BLaER1 treated with 17β-estradiol and CSF1 and Interleukin-3, amounts not matched to agents 10 nM and 100 nM (cell line): ENCODE data around the gene TDRD9.
"Not testable (repeated sequence)": the region's sequence is repeated elsewhere in the genome, so short reads cannot be mapped to it uniquely, and the experiment has no call there.

ENCODE experiments used
- H3K27ac ChIP-seq, 11 experiments: shearing (Covaris generic); formaldehyde crosslinking; 2 replicates each; pipeline ENCODE4 v1.8.1; 2022
- H3K27me3 ChIP-seq, 11 experiments: shearing (Covaris generic); formaldehyde crosslinking; 2 replicates each; pipeline ENCODE4 v1.8.1; 2022
- H3K36me3 ChIP-seq, 11 experiments: shearing (Covaris generic); formaldehyde crosslinking; 2 replicates each; pipeline ENCODE4 v1.8.1; 2022
- H3K4me1 ChIP-seq, 10 experiments: shearing (Covaris generic); formaldehyde crosslinking; 2 replicates each; pipeline ENCODE4 v1.8.1; 2022
- H3K4me2 ChIP-seq, 11 experiments: shearing (Covaris generic); formaldehyde crosslinking; 2 replicates each; pipeline ENCODE4 v1.8.1; 2022
- H3K4me3 ChIP-seq, 10 experiments: shearing (Covaris generic); formaldehyde crosslinking; 2 replicates each; pipeline ENCODE4 v1.8.1; 2022
- H3K9ac ChIP-seq, 11 experiments: shearing (Covaris generic); formaldehyde crosslinking; 2 replicates each; pipeline ENCODE4 v1.8.1; 2022
- H3K9me3 ChIP-seq, 11 experiments: shearing (Covaris generic); formaldehyde crosslinking; replicated peaks in 1 of 11; 2 replicates each; pipeline ENCODE4 v1.8.1; 2022
- H4K20me1 ChIP-seq, 11 experiments: shearing (Covaris generic); formaldehyde crosslinking; 2 replicates each; pipeline ENCODE4 v1.8.1; 2022
- Cebpa-rat ChIP-seq, 11 experiments: shearing (Covaris generic); IDR thresholded peaks; 2 replicates each; pipeline ENCODE4 v1.8.1; 2022

Gene TDRD9

DNA sequence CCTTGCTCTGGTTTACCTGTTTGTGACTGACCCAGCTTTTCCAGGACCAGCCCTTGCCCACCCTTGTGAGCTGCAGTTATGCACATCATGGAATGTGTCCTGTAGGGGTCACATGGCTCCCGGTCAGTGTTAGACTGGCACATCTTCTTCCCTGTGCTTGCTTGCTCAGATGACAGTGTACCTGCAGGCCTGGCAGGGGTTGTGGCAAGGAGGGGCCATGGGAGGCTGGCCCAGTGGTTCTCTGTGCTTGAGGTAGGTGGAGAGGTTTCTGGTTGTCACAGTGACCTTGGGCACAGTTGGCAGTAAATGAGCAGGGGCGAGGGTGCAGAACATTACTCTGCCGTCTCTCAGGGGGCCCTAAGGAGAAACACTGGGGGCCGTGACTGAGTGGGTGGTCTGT, 41.7 kb downstream of the TDRD9 start:
- H3K27me3 ChIP-seq, result no peaks in the 10 kb centered on the region
- H3K4me3 ChIP-seq, result no peak overlapping the region
- no peaks in the 10 kb centered on the region for H3K9me3 ChIP-seq
- no peak overlapping the region for H3K9ac ChIP-seq
- H3K4me1 ChIP-seq, result peaks cover 0 to 4% (median 0%) of the 10 kb centered on the region in 10 experiments; a peak in 1 of 20 replicates
- H3K4me2 ChIP-seq, result no peak overlapping the region
- no peak overlapping the region for H3K27ac ChIP-seq
- TF ChIP-seq Cebpa-rat (IDR thresholded peaks at IDR 0.05), result no peak
- H4K20me1 ChIP-seq, result no peaks in the 10 kb centered on the region
- H3K36me3 ChIP-seq, result no peaks in the 10 kb centered on the region

- Histone ChIP-seq H3K27ac (no peak overlapping the region), H3K9me3 (no peaks in the 10 kb centered on the region), H3K27me3 (no peaks in the 10 kb centered on the region), H3K9ac (no peak overlapping the region), H3K4me2 (no peak overlapping the region), H3K4me1 (peaks cover 0 to 4% (median 0%) of the 10 kb centered on the region in 10 experiments; a peak in 1 of 20 replicates), H3K36me3 (peaks cover 0 to 4% (median 0%) of the 10 kb centered on the region in 11 experiments; a peak in 1 of 22 replicates), H3K4me3 (no peak overlapping the region), H4K20me1 (no peaks in the 10 kb centered on the region)
- TF ChIP-seq Cebpa-rat (IDR thresholded peaks at IDR 0.05), result no peak
These were observed 45.1 kb downstream of the TDRD9 start for GRCh38 chr14:103973354-103973753.

- peaks cover 0 to 5% (median 0%) of the 10 kb centered on the region in 11 experiments; a peak in 2 of 22 replicates for H3K36me3 ChIP-seq
- H3K4me2 ChIP-seq, result no peak overlapping the region
- H3K4me3 ChIP-seq, result no peak overlapping the region
- H3K4me1 ChIP-seq, result peaks cover 0 to 4% (median 0%) of the 10 kb centered on the region in 10 experiments; a peak in 1 of 20 replicates
- TF ChIP-seq Cebpa-rat (IDR thresholded peaks at IDR 0.05), result no peak
- H3K9me3 ChIP-seq, result no peaks in the 10 kb centered on the region; a peak in 1 of 22 replicates
- no peak overlapping the region for H3K9ac ChIP-seq
- H4K20me1 ChIP-seq, result no peaks in the 10 kb centered on the region
- no peaks in the 10 kb centered on the region for H3K27me3 ChIP-seq
- H3K27ac ChIP-seq, result no peak overlapping the region
These were observed 46.3 kb downstream of the TDRD9 start for GRCh38 chr14:103974575-103974974.

DNA sequence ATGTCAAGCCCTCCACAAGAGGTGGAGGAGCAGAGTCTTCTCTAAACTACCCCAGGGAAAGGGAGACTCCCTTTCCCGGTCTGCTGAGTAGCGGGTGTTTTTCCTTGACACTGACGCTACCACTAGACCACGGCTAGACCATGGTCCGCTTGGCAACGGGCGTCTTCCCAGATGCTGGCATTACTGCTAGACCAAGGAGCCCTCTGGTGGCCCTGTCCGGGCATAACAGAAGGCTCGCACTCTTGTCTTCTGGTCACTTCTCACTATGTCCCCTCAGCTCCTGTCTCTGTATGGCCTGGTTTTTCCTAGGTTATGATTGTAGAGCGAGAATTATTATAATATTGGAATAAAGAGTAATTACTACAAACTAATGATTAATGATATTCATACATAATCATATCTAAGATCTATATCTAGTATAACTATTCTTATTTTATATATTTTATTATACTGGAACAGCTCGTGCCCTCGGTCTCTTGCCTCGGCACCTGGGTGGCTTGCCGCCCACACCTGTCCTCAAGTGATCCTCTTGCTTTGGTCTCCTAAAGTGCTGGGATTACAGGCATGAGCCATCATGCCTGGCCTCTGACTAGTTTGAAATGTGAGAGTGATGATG, 52.5 kb downstream of the TDRD9 start:
- H3K4me3 ChIP-seq, H3K9ac ChIP-seq, H3K27ac ChIP-seq, H3K27me3 ChIP-seq, H4K20me1 ChIP-seq: not testable (repeated sequence)
- H3K4me2 ChIP-seq, result peak overlapping the region in 9 of 11 experiments; percentile 19 to 70 (median 58); a peak in 17 of 22 replicates
- H3K36me3 ChIP-seq, result peaks cover 0 to 15% (median 0%) of the 10 kb centered on the region in 11 experiments; a peak in 3 of 22 replicates
- H3K9me3 ChIP-seq, result peaks cover 11 to 24% (median 19%) of the 10 kb centered on the region in 11 experiments
- peaks cover 0 to 10% (median 0%) of the 10 kb centered on the region in 10 experiments; a peak in 4 of 20 replicates for H3K4me1 ChIP-seq

- no peaks in the 10 kb centered on the region for H3K27me3 ChIP-seq
These were observed 55.9 kb downstream of the TDRD9 start for GRCh38 chr14:103984196-103984595.

GRCh38 chr14:103989034-103989433, 60.8 kb downstream of the TDRD9 start:
- Histone ChIP-seq H3K9me3 (peaks cover 30 to 43% (median 32%) of the 10 kb centered on the region in 11 experiments), H3K9ac (no peak overlapping the region), H3K27me3 (no peaks in the 10 kb centered on the region), H3K4me1 (no peaks in the 10 kb centered on the region), H3K36me3 (peaks cover 0 to 27% (median 0%) of the 10 kb centered on the region in 11 experiments; a peak in 5 of 22 replicates), H3K4me2 (no peak overlapping the region), H3K4me3 (no peak overlapping the region), H4K20me1 (no peaks in the 10 kb centered on the region), H3K27ac (no peak overlapping the region)
- TF ChIP-seq Cebpa-rat (IDR thresholded peaks at IDR 0.05), result no peak

More at GRCh38 chr14:103984196-103984595, 55.9 kb downstream of the TDRD9 start:
- H3K36me3 ChIP-seq, result peaks cover 0 to 13% (median 0%) of the 10 kb centered on the region in 11 experiments; a peak in 4 of 22 replicates
- no peak for TF ChIP-seq Cebpa-rat (IDR thresholded peaks at IDR 0.05)
- no peak overlapping the region for H3K27ac ChIP-seq
- no peak overlapping the region for H3K4me3 ChIP-seq
- no peaks in the 10 kb centered on the region for H4K20me1 ChIP-seq
- peaks cover 22 to 40% (median 29%) of the 10 kb centered on the region in 11 experiments for H3K9me3 ChIP-seq
- H3K4me2 ChIP-seq, result no peak overlapping the region
- H3K9ac ChIP-seq, result no peak overlapping the region
- peaks cover 0 to 10% (median 0%) of the 10 kb centered on the region in 10 experiments; a peak in 4 of 20 replicates for H3K4me1 ChIP-seq

DNA sequence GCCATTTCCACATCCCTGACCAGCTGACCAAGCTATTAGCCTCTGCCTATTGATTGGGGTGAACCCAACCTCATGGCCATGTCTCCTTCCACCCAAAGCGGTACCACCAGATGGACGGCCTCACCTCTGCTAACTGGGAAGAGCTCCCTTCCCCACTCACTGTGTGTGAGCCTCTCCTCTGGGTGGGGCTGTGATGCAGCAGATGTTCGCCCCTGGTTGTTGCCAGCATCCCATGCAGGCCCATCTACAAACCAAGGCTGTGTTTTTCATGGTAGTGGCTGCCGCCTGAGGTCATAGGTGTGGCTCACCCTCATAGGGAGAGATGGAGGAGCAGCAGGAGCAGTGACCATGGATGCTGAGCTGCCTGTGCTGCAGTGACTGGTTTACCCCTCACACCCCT, 61.7 kb downstream of the TDRD9 start:
- Histone ChIP-seq H3K9ac (no peak overlapping the region), H3K27ac (no peak overlapping the region), H3K9me3 (peaks cover 21 to 33% (median 23%) of the 10 kb centered on the region in 11 experiments; a peak in 21 of 22 replicates), H3K36me3 (peaks cover 0 to 23% (median 0%) of the 10 kb centered on the region in 11 experiments; a peak in 4 of 22 replicates), H3K27me3 (no peaks in the 10 kb centered on the region), H3K4me3 (no peak overlapping the region), H4K20me1 (no peaks in the 10 kb centered on the region), H3K4me1 (no peaks in the 10 kb centered on the region), H3K4me2 (no peak overlapping the region)
- TF ChIP-seq Cebpa-rat (IDR thresholded peaks at IDR 0.05), result no peak

DNA sequence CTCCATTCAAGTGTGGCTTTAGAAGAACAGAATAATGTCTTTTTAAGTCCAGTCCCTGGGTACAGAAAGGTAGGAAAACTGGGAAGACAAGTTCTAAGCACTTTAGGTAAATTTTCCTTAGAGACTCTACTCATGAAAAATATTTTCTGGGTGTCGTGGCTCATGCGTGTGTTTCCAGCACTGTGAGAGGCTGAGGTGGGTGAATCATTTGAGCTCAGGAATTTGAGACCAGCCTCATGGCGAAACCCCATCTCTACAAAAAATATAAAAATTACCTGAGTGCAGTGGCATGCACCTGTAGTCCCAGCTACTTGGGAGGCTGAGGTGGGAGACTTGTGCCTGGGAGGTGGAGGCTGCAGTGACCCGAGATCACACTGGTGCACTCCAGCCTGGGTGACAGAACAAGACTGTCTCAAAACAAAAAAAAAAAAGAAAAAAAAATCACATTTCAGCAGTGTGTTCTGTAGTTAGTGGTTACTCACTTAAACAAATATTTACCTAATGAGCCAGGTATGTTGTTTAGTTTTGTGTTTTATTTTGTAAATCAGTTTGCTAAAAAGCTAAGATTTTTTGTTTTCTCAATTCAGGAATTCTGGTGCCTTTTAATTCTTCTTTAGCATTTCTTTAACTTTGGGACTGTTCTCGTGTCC, 66.4 kb downstream of the TDRD9 start:
- TF ChIP-seq Cebpa-rat (IDR thresholded peaks at IDR 0.05), result no peak
- no peaks in the 10 kb centered on the region for H4K20me1 ChIP-seq
- no peaks in the 10 kb centered on the region for H3K27me3 ChIP-seq
- no peak overlapping the region for H3K4me3 ChIP-seq
- H3K4me2 ChIP-seq, result no peak overlapping the region
- peaks cover under 1 to 7% (median 3%) of the 10 kb centered on the region in 11 experiments; a peak in 17 of 22 replicates for H3K9me3 ChIP-seq
- H3K9ac ChIP-seq, result no peak overlapping the region
- no peaks in the 10 kb centered on the region for H3K4me1 ChIP-seq
- peaks cover 0 to 10% (median 0%) of the 10 kb centered on the region in 11 experiments; a peak in 3 of 22 replicates for H3K36me3 ChIP-seq
- no peak overlapping the region for H3K27ac ChIP-seq

- Histone ChIP-seq H3K9me3 (no peaks in the 10 kb centered on the region), H3K4me2 (no peak overlapping the region), H3K36me3 (peaks cover 0 to 8% (median 0%) of the 10 kb centered on the region in 11 experiments; a peak in 1 of 22 replicates), H4K20me1 (no peaks in the 10 kb centered on the region), H3K4me1 (no peaks in the 10 kb centered on the region), H3K27me3 (no peaks in the 10 kb centered on the region), H3K9ac (no peak overlapping the region), H3K4me3 (no peak overlapping the region), H3K27ac (no peak overlapping the region)
- TF ChIP-seq Cebpa-rat (IDR thresholded peaks at IDR 0.05), result no peak
These were observed 67.6 kb downstream of the TDRD9 start for GRCh38 chr14:103995876-103996275.
